ENCODE measurements around the gene ENKUR. TPM values are rescaled to one million over a fixed set of nuclear protein-coding genes. Genes with fewer than 3 reads are reported as not detected.

ENKUR gene
- total RNA-seq (2022; extraction: Qiagen RNA extraction), result 0.19 to 0.65 TPM (median 0.33 TPM) in 5 replicates

GRCh38 chr10:25015828-25016375 is at the start of gene ENKUR:
ENKUR (minus strand) TSS chr10:25016158; CDS start chr10:25015936, 222 bp downstream.

GRCh38 chr10:25016376-25017153 is 607 bp upstream of the ENKUR start, which contains the start of gene THNSL1:
THNSL1 (plus strand) TSS chr10:25016612; CDS start chr10:25023224, 6,612 bp downstream.

GRCh38 chr10:24952143-24952706 is 63.7 kb downstream of the ENKUR start, which contains the start of gene PRTFDC1:
PRTFDC1 (minus strand) TSS chr10:24952606; CDS start chr10:24952575, 31 bp downstream.

Other genes starting within 250 kb of the ENKUR start
- gene PRTFDC1, start 63.6 kb downstream of the ENKUR start, total RNA-seq (2022; extraction: Qiagen RNA extraction), result 15.3 to 19.8 TPM (median 16.4 TPM) in 5 replicates
- gene THNSL1, start 454 bp upstream of the ENKUR start, total RNA-seq (2022; extraction: Qiagen RNA extraction), result 3.5 to 4.1 TPM (median 3.8 TPM) in 5 replicates
- 0.03 to 0.07 TPM (median 0.06 TPM) in 5 replicates for gene GPR158, start 158.8 kb upstream of the ENKUR start, total RNA-seq (2022; extraction: Qiagen RNA extraction)

Measured in A549 treated with AZD2906 at 1 μM for 4 hours (cell line).